Stimulated activated CD8-positive, alpha-beta memory T cell treated with anti-CD3 and anti-CD28 coated beads, Interleukin-2, amount 100 ng/mL, for 1 hour (primary cell): ENCODE data around the gene ZDHHC22.
"Not testable (repeated sequence)": the region's sequence is repeated elsewhere in the genome, so short reads cannot be mapped to it uniquely, and the experiment has no call there.

Source experiments
- DNase-seq, 2 donors: peaks; one replicate each; pipeline ENCODE4 v3.0.0-alpha.2; 2020; ENCODE audit warnings: low read depth in 2 of 2

Gene ZDHHC22, protein sequence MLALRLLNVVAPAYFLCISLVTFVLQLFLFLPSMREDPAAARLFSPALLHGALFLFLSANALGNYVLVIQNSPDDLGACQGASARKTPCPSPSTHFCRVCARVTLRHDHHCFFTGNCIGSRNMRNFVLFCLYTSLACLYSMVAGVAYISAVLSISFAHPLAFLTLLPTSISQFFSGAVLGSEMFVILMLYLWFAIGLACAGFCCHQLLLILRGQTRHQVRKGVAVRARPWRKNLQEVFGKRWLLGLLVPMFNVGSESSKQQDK

GRCh38 chr14:77141214-77142004 lies at the start of gene ZDHHC22:
Gene ZDHHC22 (minus strand): TSS chr14:77141791. CDS start chr14:77139738, 2,053 bp downstream.
- no peak for DNase-seq

DNA sequence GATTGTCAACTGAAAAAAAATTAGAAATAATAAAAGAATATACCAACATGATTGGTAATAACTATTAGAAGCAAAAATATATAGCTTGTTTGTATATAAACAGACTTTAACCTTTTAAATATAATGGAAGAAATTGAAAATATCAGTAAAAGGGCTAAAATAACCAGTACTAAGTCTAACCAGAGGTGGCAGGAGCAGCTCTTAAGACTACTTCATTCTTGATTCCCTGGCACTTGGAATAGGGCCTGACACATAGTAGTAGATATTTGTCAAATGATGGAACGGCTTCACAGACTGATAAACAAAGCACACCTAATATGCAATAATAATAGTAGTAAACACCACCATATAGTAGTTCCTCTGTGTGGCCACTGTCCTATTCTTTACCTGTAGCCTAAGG lies 49.4 kb upstream of the ZDHHC22 start:
- DNase-seq, result no peak

- DNase-seq, result no peak
Measured at GRCh38 chr14:77189479-77189878, 47.9 kb upstream of the ZDHHC22 start.

DNA sequence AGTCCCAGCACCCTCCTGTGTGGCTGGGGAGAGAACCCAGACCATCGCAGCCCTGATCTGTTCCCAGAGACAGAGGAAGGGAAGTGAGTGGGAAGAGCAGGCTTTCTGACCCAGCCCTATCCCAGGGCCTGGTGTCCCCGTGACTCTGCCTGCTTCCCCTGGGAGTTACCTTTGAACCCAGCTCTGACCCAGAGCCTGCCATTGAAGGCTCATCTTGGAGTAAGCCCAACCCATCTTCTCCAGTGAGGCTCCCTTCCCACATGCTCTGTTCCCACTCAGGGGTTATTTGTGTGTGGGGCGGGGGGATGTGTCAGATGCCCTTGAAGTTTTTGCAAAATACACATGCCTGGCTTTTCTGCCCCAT lies 46.0 kb upstream of the ZDHHC22 start:
- no peak for DNase-seq

DNA sequence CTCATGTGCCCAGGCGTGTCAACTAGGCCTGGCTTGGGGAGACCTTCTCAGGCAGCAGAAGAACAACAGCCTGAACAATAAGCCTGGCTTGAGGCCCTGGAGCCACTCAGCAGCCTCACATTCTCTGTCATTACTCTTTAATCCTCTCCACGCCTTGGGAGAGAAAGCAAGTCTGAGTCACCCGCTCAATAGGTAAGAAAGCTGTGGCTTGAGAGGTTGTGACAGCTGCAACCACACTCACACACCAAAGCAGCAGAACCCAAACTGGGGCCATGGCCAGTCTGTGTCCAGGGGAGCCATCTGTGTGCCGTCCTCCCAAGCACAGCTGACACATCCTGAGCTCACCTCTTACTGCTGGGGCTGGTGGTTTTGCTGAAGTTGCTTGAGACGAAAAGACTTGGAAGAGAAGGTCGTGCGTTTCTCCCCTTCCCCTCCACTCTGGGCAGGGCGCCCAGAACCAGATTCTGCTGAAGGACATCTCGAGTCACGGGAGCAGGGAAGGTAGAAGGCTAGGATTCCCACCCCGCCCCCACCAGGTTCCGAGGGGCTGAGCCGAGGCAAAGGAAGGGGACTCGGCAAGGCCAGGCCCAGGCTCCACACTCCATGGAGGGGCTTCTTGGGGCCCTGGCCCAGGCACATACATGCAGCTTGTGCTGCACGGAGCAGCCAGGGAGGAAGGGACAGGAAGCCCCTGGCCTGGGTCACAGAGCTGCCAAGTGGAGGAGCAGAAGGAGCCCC lies 45.5 kb upstream of the ZDHHC22 start:
- DNase-seq, result no peak

DNA sequence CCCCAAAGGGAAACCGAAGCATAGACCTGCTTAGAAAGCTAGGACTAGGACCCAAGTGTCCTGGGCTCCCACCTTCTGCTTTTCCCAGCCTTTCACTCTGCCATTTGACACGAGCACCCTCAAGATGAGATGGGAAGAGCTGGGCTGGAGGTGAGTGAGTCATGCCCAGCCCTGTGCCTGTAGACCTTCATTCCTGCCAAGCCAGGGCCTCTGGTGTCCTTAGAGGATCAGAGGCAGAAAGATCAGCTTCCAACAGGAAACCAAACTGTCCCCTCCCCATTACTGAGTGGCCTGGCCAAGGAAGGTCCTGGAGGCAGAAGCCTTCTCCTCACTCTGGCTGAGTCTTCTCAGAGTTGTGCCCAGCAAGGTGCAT lies 43.5 kb upstream of the ZDHHC22 start:
- DNase-seq, result no peak

GRCh38 chr14:77184396-77185092 lies 43.0 kb upstream of the ZDHHC22 start:
- no peak for DNase-seq

GRCh38 chr14:77183896-77184295 lies 42.3 kb upstream of the ZDHHC22 start:
- DNase-seq, result no peak

DNA sequence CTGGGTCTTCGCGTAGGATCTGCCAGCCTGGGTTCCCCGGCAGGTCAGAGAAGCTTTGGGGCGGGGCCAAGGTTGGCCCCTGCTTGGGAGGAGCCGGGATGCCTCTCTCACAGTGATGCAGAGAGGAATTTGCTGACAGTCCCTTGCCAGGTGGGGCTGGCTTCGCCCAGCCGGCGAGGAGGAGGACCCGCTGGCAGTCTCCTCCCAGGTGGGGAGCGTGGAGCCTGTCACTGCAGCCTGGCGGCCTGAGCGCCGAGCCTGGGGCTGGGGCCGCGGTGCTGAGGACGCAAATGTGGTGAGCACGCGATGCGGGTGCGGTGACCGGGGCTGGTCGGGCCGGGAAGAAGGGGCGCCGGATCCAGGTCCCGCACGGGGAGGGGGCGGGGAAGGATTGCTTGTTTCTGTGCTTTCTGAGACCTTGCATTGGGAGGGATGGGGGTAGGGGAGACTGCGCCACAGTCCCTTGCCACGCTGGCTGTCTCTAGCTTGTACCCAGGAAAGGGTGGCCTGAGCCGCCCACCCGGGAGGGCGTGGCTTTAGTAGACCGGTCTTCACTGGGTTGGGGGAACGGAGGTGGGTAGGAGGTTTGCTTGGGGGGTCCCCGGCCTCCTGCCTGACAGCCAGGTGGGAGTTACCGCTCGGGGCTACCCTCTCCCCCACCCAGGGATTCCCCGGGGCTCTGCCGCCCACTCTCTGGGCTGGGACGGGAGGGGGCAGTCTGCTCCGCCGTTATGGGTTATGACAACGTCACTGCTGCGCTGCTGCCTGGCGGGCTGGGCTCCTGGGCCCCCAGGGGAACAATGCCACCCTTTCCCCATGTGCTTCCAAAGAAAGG lies 40.2 kb upstream of the ZDHHC22 start, which contains the start of gene TMEM63C:
Gene TMEM63C (plus strand): TSS at position 196 of the 835 bp plus-strand sequence. CDS start 37,016 bp downstream, outside the sequence.
- DNase-seq, result peak in 1 of 2 donors; percentile 10

DNA sequence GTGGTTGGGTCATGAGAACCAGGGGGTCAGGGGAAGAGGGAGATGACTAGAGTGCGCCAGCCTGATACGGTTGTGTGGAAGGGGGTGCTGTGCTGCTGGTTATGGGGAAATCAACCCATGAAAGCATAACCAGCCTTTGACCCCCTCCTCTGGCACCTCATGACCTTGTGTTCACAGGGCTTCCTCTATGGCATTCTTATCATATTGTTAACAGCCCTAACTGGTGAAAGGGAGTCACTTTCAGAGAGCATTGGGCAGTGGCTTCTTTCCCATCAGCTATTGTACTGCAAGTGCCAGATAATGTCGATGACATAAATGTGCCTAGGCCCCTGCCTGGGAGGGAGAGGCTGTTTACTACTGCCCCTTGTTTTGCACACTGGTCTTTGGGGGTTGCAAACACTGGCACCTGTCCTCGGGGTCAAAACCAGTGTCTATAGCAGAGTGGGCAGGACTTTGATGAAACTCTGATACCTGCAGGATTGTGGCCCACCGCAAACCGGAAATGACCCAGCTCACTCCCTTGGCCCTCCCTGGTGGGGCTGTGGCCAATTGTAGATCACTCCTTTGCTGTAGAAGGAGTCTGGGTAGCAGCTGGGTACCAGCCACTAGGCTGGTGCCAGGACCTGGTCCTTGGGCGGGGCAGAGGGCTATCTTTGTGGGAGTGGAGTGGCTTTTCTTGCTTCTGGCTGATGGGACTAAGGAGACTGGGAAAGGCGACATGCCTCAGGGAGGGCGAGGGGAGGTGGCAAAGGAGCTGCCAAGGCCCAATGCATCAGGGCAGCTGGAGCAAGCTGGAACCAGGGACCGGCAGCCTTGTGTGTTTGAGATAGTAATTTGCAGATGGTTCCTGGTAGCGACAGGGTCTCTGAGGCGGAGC lies 39.4 kb upstream of the ZDHHC22 start:
- DNase-seq, result no peak

DNA sequence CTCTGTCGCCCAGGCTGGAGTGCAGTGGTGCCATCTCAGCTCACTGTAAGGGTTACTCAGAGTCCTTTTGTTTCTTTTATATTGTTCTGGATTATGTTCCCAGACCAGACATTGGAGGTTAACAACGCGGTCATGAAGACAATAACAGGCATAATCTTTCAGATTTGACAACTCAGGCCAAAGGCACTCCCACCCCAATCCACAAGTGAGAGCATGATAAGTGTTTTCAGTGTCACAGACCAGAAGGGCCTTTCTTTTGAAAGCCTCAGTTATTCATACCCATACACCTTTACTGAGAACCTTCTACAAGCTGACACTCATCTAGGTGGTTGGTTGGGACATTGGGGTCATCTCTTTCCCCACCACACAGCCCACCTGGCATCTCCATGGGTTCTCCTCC lies 37.1 kb upstream of the ZDHHC22 start:
- DNase-seq, result no peak

DNA sequence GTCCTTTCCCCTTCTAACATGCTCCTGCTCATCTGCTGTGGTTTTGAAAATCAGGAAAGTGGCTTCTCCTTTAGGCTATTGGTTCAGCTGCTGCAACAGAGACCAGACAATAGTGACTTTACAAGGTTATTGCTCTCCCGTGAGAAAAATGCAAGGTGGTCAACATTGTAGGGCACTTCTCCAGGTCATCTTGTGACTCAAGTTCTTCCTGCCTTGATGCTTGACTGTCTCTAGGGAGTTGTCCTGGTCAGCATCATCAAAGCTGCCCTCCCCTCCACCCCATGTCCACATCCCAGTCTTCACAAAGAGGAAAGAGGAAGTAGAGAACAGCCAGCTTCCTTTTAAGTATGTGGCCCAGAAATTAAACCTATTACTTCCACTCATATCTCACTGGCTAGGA lies 36.1 kb upstream of the ZDHHC22 start:
- no peak for DNase-seq

GRCh38 chr14:77175843-77176242 lies 34.3 kb upstream of the ZDHHC22 start:
- DNase-seq, result no peak

- DNase-seq, result not testable (repeated sequence)
Measured at GRCh38 chr14:77173911-77174617, 32.5 kb upstream of the ZDHHC22 start.

DNA sequence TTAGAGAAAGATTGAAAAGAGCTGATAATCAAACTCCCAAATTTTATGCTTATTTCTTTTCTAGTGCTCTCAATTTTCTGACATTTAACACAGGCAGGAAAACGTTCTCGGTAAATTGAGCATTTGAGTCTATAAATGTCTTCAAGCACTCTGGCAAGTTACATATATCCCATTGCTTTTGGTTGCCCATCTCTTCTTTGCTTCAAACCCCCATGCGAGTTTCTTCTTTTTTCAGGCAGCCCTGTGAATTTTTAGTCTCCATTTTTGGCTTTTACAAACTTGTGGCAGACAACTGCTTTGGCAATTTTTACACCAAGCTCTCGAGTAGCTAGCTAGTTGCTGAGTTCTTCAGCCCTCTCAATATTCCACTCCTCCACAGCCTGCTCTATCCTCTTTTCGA lies 31.3 kb upstream of the ZDHHC22 start:
- no peak for DNase-seq

- no peak for DNase-seq
Measured at GRCh38 chr14:77170045-77170444, 28.5 kb upstream of the ZDHHC22 start.

- no peak for DNase-seq
Measured at GRCh38 chr14:77161011-77161410, 19.4 kb upstream of the ZDHHC22 start.

- DNase-seq, result no peak
Measured at GRCh38 chr14:77158882-77159255, 17.3 kb upstream of the ZDHHC22 start.

DNA sequence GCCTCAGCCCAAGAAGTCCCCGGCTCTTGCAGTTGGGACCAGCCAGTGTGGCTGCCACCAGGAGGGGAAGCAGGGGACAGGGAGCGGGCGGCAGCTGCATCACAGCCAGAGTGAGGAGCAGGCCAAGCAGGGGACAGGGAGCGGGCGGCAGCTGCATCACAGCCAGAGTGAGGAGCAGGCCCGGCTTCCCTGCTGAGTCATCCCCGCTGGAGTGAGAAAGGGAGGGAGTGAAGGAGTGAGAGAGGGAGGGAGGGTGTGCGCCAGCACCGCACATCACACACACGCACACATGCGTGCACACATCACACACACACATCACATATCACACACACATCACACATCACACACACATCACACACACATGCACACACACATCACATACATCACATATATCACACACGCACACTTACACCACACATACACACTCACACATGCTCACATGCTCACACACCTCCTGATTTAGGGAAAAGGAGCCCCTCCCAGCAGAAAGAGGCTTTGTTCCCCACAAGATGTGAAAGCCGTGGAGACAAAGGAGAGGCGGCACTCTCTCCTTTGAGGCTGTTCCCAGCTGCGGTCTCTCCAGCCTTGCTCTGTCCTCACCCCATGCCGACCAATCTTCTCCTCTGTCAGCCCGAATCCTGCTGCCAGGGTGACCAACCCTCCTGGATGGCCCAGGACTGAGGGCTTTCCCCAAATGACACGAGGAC lies 16.7 kb upstream of the ZDHHC22 start:
- DNase-seq, result no peak
